Measurements from ENCODE around the gene LIN7B. TPM values are rescaled to one million over a fixed set of nuclear protein-coding genes. Genes with fewer than 3 reads are reported as not detected.

Gene LIN7B
- total RNA-seq, result 40.1 TPM

GRCh38 chr19:49113762-49114629 lies at the start of gene LIN7B:
Gene LIN7B, plus strand, starts transcription at chr19:49114370. Its CDS starts 35 bp downstream, at chr19:49114405.

DNA sequence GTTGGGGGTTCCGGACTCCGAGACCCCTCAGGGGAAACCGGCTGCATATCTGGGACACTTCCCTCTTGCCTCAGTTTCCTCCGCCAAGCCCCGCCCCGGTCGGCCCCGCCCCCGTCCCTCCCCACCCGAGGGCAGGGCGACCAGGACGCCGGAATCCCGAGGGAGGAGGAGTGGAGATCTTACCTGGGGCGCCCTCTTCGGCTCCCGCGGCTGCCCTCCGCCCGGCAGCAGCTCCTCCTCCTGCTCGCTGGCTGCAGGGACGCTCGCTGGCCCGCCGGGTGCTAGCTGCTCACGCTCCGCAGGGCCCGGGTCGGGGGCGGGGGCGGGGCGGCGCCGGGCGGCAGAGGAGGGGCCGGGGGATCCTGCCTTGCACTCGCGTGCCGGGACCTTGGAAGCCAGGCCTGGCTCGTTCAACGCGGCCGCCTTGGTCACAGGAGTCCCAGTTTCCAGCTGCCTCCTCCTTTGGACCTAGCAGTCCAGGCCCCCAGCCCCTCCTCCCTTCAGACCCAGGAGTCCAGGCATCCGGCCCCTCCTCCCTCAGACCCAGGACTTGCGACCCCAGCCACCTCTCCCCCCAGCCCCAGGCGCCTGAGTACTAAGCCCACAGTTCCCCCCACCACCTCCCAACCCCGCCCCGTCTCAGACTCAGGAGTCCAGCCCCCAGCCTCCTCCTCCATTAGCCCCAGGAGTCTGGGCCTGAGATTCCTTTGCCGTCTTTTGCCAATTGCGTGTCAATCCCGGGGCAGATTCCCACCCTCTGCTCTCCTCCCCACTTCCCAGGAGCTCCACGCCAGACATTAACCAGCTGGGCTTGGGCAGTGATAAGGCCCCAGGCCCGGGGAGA lies 49.2 kb upstream of the LIN7B start, which contains the start of gene NTF4:
TSS of gene NTF4 (minus strand) at position 51 of the 844 bp plus-strand sequence. CDS start 2,821 bp downstream, outside the sequence.

GRCh38 chr19:49085020-49085867 lies 28.9 kb upstream of the LIN7B start, which contains the start of gene SNRNP70:
Gene SNRNP70, plus strand, starts transcription at chr19:49085451. Its CDS starts 964 bp downstream, at chr19:49086415.

GRCh38 chr19:49118565-49119410 lies 4.6 kb downstream of the LIN7B start, which contains the start of gene C19orf73:
Gene C19orf73, minus strand, starts transcription at chr19:49119143. Its CDS starts 121 bp downstream, at chr19:49119022.

GRCh38 chr19:49119411-49120324 lies 5.5 kb downstream of the LIN7B start, which contains the start of gene PPFIA3:
Gene PPFIA3, plus strand, starts transcription at chr19:49119544. Its CDS starts 8,330 bp downstream, at chr19:49127874.

GRCh38 chr19:49155005-49155819 lies 41.0 kb downstream of the LIN7B start, which contains the start of gene HRC:
Gene HRC, minus strand, starts transcription at chr19:49155396. Its CDS starts 159 bp downstream, at chr19:49155237.

DNA sequence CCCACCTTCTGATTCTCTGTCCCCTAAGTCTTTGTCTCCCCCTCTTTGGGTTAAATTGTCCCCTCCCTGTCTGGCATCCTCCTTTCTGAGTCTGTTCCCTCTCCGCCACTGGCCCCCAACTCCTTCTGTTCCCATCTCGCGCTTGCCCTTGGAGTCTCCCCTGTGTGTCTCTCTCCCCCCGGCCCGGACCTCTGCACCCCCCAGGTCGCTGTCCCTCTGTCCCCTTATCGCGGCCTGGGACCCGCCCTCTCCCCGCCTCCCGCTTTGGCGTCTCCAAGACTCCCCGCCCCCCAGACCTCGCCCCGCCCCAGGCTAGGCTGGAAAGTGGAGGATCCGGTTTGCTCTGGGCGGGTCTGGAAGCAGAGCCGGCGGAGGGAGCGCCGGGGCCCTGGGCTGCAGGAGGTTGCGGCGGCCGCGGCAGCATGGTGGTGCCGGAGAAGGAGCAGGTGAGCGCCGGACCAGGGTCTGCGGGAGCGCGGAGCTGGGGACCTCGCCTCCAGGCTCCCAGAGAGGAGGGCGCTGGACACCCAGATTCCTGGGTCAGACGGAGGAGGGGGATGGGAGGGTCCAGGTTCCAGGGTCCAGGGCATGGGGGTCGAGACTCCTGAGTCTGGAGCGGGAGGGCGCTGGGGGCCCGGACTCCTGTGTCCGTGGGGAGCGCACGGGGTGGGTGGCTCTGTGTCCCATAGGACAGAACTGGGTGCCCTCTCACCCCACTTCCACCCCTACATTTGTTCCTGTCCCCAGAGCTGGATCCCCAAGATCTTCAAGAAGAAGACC lies 43.5 kb downstream of the LIN7B start, which contains the start of gene TRPM4:
TSS of gene TRPM4 (plus strand) at position 348 of the 780 bp plus-strand sequence. CDS start at position 423, 75 bp downstream.

Small RNA genes lying within 50 kb of the gene (small RNA-seq; reads per million reads assigned to genes)
- not detected for gene RN7SL708P

Other genes starting within 250 kb of the LIN7B start
- 2.3 TPM for gene PLEKHA4, start 245.8 kb upstream of the LIN7B start, total RNA-seq
- 21.5 TPM for gene PPP1R15A, start 241.9 kb upstream of the LIN7B start, total RNA-seq
- 0.46 TPM for gene TULP2, start 215.6 kb upstream of the LIN7B start, total RNA-seq
- 69.9 TPM for gene NUCB1, start 214.1 kb upstream of the LIN7B start, total RNA-seq
- 2.3 TPM for gene DHDH, start 180.7 kb upstream of the LIN7B start, total RNA-seq
- gene BAX, start 159.5 kb upstream of the LIN7B start, total RNA-seq, result 15.7 TPM
- gene FTL, start 149.1 kb upstream of the LIN7B start, total RNA-seq, result 812 TPM
- 18.9 TPM for gene GYS1, start 121.1 kb upstream of the LIN7B start, total RNA-seq
- 113 TPM for gene RUVBL2, start 120.5 kb upstream of the LIN7B start, total RNA-seq
- gene LHB, start 97.3 kb upstream of the LIN7B start, total RNA-seq, result not detected
- not detected for gene CGB3, start 90.0 kb upstream of the LIN7B start, total RNA-seq
- not detected for gene CGB2, start 82.5 kb upstream of the LIN7B start, total RNA-seq
- not detected for gene CGB1, start 77.5 kb upstream of the LIN7B start, total RNA-seq
- not detected for gene CGB5, start 70.5 kb upstream of the LIN7B start, total RNA-seq
- not detected for gene CGB8, start 65.3 kb upstream of the LIN7B start, total RNA-seq
- gene CGB7, start 56.6 kb upstream of the LIN7B start, total RNA-seq, result not detected
- gene NTF4, start 49.6 kb upstream of the LIN7B start, total RNA-seq, result not detected
- gene KCNA7, start 41.7 kb upstream of the LIN7B start, total RNA-seq, result not detected
- gene SNRNP70, start 28.9 kb upstream of the LIN7B start, total RNA-seq, result 125 TPM
- 3.2 TPM for gene C19orf73, start 4.8 kb downstream of the LIN7B start, total RNA-seq
- 59.1 TPM for gene PPFIA3, start 5.2 kb downstream of the LIN7B start, total RNA-seq
- 1.4 TPM for gene HRC, start 41.0 kb downstream of the LIN7B start, total RNA-seq
- gene TRPM4, start 43.4 kb downstream of the LIN7B start, total RNA-seq, result 7.2 TPM
- gene SLC6A16, start 210.8 kb downstream of the LIN7B start, total RNA-seq, result 1.2 TPM
- gene CD37, start 221.0 kb downstream of the LIN7B start, total RNA-seq, result 2.1 TPM
- 10.8 TPM for gene TEAD2, start 248.0 kb downstream of the LIN7B start, total RNA-seq
- 1.6 TPM for gene DKKL1, start 249.5 kb downstream of the LIN7B start, total RNA-seq

Data from diencephalon (tissue), 1 donor.